22Rv1 (cell line): ENCODE measurements around the gene CERK.

Source experiments
- H3K27ac ChIP-seq: fragments of 450-650 bp; 2 replicates; pipeline ENCODE4 v1.5.1; 2017
- ZFX ChIP-seq: fragments of 450-650 bp; IDR thresholded peaks from 2 replicates; pipeline ENCODE4 v1.6.1; 2017; ENCODE audit warnings: antibody characterized with exemption, borderline replicate concordance
- TF ChIP-seq, protein P1 (sequence below): fragments of 450-650 bp; IDR thresholded peaks from 2 replicates; pipeline ENCODE4 v1.5.1; 2017; ENCODE audit warnings: mild to moderate bottlenecking

The CERK gene

DNA sequence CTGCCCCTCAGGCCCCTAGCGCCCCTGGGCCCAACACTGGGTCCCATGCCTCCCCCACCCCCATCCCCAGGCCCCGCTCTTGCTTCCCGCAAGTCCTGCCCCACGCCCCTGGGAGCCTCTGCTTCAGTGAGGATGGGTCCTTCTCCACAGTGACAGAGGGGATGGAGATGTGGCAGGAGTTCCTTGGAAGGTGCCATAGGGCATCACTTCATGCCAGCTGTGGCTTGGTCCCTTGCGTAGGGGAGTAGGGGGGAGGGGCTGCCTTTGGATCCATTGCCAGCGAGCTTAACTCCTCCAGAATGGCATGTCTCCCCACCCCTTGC is 14.9 kb upstream of the CERK start:
- no peak overlapping the region for H3K27ac ChIP-seq

DNA sequence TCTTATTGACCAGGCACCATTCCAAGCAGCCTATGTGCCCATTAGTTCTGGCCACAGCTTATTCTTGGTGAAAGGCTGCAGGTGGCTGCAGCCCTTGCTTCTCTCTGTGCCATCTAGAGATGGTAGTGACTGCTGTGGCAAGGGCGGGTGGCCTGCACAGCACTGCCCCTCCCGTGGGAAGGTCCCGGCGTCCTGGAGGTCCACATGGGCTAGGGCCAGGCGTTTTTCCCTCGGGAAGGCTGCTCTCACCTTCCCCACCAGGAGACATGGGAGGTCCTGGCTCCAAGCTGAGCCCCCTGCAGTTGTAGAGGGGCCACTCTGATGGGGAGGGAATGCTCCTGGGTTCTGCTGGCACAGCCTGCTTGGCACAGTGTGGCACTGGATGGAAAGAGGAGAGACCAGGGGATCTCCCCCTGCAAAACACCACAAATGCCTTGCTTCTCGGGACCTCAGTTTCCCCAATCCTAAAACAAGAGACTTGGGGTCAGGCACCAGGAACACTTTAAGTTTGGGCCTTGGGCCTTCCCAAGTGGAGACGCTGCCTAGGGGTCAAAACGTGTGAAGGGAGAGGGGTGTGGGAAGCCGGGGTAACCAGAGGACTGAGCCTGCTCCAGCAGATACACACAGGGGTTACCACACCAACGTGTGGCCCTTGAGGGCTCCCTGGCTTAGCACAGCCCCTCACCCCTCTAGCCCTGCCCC is 14.4 kb upstream of the CERK start:
- no peak overlapping the region for H3K27ac ChIP-seq
- no peak for TF ChIP-seq ZFX
- TF ChIP-seq, protein P1, sequence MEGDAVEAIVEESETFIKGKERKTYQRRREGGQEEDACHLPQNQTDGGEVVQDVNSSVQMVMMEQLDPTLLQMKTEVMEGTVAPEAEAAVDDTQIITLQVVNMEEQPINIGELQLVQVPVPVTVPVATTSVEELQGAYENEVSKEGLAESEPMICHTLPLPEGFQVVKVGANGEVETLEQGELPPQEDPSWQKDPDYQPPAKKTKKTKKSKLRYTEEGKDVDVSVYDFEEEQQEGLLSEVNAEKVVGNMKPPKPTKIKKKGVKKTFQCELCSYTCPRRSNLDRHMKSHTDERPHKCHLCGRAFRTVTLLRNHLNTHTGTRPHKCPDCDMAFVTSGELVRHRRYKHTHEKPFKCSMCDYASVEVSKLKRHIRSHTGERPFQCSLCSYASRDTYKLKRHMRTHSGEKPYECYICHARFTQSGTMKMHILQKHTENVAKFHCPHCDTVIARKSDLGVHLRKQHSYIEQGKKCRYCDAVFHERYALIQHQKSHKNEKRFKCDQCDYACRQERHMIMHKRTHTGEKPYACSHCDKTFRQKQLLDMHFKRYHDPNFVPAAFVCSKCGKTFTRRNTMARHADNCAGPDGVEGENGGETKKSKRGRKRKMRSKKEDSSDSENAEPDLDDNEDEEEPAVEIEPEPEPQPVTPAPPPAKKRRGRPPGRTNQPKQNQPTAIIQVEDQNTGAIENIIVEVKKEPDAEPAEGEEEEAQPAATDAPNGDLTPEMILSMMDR = no peak

More for the DNA sequence above, 14.9 kb upstream of the CERK start:
- TF ChIP-seq ZFX = no peak
- TF ChIP-seq, protein P1 = no peak

- TF ChIP-seq ZFX = no peak
- TF ChIP-seq, protein P1 = no peak
- no peak overlapping the region for H3K27ac ChIP-seq
These were observed 12.9 kb upstream of the CERK start for GRCh38 chr22:46750863-46751443.

GRCh38 chr22:46750530-46750800 is 12.4 kb upstream of the CERK start:
- no peak overlapping the region for H3K27ac ChIP-seq
- TF ChIP-seq, protein P1 = no peak
- TF ChIP-seq ZFX = no peak

- no peak overlapping the region for H3K27ac ChIP-seq
- TF ChIP-seq, protein P1 = no peak
- no peak for TF ChIP-seq ZFX
These were observed 11.9 kb upstream of the CERK start for GRCh38 chr22:46749682-46750529.

GRCh38 chr22:46748908-46749675 is 11.0 kb upstream of the CERK start:
- H3K27ac ChIP-seq = no peak overlapping the region
- TF ChIP-seq, protein P1 = no peak
- TF ChIP-seq ZFX = no peak
